ENCODE data around the gene CD300LD.

The CD300LD gene

DNA sequence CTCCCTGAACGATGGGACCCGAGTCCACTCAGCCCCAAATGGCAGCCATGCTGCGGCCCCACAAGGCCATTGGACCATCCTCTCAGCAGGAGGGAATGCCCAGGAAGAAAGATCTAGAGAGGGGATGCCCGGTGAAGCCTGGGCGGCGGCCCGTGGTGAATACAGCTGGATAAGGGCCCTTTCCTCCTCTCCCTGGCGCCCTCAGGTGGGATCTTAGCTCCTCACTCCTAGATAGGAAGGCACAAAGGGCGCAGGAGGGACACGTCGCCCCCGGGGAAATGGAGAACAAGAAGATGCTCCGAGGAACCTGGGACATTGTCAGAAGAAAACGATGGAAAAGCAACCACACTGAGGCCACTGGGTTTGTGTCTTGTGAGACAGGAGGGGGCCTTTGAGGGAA, 48.7 kb downstream of the CD300LD start:
- DNase-seq: no peak

DNA sequence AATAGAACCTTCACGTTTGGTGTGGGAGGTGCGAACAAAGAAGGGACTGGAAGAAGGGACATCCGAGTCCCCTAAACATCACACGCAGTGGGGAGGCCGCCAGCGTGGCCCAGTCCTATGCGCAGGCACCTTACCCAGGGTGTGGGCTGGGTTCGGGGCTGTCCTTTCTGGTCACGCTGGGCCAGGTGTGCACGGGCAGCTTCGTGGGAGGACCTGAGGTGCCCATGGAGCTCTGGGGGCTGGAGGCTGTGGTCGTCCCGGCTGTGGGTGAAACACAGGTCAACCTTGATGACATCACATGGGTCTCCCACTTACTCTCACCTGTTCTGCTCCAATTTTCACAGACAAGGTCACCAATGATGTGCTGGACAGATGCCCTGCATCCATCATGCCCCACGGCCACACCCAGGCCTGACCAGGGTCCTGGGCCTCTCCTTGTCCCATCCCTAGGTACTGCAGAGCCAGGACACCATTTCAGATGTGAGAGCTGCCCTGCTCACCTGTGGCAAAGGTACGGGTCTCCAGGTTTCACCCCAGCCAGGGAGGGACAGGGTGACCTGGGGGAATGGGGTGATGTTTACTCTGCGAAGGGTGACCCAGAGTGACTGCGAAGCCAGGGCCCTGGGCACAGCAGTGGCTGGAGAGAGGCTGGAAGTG, 49.2 kb downstream of the CD300LD start:
- DNase-seq: no peak

DNA sequence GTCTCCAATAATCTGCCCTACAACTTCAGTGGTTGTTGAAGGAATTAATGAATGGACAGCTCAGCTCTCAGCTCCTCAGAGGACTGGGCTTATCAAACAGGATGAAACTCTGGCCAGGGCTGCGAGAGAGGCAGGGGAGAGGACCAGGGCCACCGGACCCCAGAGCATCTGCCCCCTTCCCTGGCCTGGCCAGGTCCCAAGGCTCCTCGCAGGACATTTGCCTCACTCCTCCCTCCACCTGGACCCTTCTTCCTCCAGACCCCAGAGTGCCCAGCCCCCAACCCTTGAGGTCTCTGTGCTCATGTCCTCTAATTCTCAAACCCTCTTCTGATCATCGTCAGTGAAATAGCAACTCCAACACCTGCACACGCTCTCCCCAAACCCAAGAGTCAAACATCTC, 49.9 kb downstream of the CD300LD start:
- DNase-seq: no peak

DNA sequence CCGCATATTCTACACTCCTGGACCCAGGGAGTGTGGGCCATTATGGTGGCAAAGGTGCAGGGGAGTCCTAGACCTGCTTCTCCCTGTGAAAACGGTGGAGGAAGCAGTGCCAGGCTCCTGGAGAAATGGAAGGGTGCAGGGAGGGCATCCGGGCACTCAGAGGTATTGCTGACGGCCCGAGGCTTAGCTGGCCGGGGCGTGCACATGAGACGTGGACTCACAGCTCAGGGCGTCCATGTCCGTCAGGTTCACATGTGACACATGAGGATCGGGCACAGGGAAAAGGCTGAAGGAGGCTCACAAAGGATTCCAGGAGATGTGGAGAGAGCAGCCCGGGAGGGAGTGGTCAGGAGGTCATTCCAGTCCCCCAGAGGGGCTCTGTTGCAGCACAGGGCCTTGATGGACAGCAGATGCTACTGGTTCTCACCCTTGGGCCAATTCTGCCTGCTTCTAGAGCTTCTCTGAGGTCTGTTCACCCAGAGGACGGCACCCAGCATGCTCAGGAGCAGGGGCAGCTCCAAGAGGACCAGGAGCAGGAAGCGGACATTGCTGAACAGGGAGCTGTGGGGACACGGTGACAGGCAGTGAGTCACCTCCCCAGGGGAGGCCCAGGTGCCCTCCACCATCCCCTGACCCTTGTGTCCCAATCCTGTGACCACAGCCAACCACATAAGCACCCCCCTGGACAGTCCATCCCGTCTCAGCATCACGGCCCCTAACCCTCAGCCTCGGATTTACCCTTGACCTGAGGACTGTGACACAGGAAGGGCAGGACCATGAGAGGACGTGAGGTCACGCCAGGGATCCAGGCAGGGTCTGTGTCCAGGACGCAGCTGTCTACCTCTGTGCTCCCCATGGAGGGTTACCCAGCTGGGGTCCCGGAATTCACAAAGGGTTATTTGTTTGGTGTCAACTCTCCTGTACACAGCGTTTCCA, 50.6 kb downstream of the CD300LD start:
- no peak for DNase-seq

DNA sequence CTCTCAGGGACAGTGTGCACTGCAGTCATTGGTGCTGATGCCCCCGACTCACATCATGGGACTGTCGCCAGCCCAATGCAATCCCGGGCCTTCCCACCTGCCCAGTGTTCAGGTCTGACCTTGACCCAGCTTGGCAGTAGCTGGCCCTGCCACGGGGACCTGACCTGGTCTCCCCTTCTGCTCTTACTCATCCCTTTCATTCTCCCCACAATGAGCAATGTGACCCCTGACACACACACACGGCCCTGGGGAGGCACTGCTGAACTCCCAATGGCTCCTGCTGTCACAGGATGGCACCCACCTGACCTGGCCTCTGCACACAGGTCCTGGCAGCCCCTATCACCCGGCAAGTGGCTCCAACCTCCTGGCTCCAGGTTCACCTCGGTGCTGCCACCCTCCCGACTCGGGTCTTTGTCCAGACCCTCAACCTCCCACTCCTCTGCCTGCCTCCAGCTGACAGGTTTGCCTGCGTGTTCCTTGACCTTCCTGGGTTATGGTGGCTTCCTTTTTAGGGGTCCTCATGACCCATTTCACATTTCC, 52.7 kb downstream of the CD300LD start:
- DNase-seq: no peak

DNA sequence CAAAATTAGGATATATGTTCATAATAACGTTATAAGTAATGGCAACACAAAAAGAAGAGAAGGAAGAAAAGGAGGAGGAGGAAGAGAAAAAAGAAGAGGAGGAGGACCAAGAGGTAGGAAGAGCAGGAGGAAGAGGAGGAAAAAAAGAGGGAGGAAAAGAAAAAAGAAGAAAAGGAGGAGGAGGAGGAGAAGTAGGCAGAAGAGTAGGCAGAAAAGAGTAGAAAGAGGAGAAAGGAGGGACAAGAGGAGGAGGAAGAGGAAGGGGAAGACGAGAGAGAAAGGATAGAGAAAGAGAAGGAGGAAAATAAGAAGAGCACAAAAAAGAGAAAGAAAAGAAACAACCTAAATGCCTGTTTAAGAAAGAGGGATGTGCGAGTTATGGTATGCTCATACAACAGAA, 55.2 kb downstream of the CD300LD start:
- no peak for DNase-seq

DNA sequence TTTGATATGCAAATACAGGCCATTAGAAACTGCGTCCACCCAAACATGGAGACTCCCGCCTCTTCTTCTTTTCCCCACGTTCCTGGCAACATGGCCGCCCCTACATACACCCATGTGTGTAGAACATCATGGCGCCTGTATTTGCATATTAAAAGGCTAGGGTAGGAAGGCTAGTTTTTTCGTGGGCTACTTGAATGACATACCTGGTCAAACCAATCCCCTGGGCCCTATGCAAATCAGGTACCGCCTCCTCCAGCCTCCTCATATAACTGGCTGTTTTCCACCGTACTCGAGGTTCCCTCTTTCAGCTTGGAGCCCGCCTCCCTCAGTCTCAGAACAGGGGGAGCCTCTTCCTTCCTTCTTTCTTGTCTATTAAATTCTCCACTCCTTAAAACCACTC, 60.0 kb downstream of the CD300LD start:
- DNase-seq: no peak

DNA sequence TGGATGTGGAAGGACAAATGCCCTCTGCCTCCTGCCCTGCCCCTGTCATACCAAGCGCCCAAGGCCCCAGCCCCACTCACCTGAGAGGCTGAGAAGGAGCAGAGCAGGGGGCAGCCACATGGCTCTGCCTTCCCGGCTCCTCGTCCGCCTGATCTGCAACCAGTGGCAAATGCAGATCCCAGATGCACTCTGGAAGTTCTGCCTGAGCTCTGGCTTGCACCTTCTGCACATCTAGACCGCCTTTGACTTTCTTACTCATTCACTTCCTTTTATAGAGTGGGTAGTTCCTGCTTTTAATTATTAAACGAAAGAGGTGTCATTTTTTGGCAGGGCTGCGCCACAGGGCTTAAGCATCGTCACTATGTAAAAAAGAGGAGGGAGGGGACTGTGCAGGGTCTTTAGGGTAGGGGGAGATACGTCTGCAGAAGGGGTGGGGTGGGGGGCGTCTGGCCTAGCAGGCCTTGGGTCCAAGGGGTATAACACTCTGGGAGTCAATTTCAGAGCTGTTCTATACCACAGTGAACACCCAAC, 60.8 kb downstream of the CD300LD start, which contains the start of gene CD300LB:
CD300LB (minus strand) TSS at position 245 of the 531 bp plus-strand sequence; CDS start at position 120, 125 bp downstream.
- DNase-seq: no peak

DNA sequence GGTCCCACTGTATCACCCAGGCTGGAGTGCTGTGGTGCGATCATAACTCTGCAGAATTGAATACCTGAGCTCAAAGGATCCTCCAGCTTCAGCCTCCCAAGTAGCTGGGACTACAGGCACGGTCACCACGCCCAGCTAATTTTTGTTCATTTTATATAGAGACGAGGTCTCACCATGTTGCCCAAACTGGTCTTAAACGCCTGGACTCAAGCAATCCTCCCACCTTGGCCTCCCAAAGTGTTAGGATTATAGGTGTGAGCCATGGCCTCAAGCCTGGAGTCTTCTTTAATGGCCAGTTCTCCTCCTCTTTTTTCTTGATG, 61.3 kb downstream of the CD300LD start:
- DNase-seq: no peak

Measured in NCI-H2171 treated with DMSO at 0.1 percent for 48 hours (cell line).